Upper lobe of right lung (tissue), 1 donor: Measurements from ENCODE around the gene NME1. TPM values are rescaled to one million over a fixed set of nuclear protein-coding genes. Genes with fewer than 3 reads are reported as not detected.
"Not testable (repeated sequence)": the region's sequence is repeated elsewhere in the genome, so short reads cannot be mapped to it uniquely, and the experiment has no call there.

Experiments
- ATAC-seq: fragments of 200-7000 bp; cut with Tn5 transposase; one replicate; pipeline ENCODE4 v1.9.1; 2020; ENCODE audit warnings: mild to moderate bottlenecking, moderate library complexity
- DNase-seq: peaks from one replicate; pipeline ENCODE4 v3.0.0-alpha.2; 2020
- H3K27ac ChIP-seq: fragments of 200-600 bp; one replicate; pipeline ENCODE4 v1.8.0; 2022
- H3K27me3 ChIP-seq: fragments of 200-600 bp; one replicate; pipeline ENCODE4 v1.8.0; 2022; ENCODE audit warnings: mild to moderate bottlenecking
- H3K36me3 ChIP-seq: fragments of 200-600 bp; one replicate; pipeline ENCODE4 v1.8.0; 2022
- H3K4me1 ChIP-seq: fragments of 200-600 bp; one replicate; pipeline ENCODE4 v1.8.0; 2022
- H3K4me3 ChIP-seq: fragments of 200-600 bp; one replicate; pipeline ENCODE4 v1.8.0; 2022; ENCODE audit warnings: mild to moderate bottlenecking
- H3K9me3 ChIP-seq: fragments of 200-600 bp; one replicate; pipeline ENCODE4 v1.8.0; 2022
- intact Hi-C: fragments of 100-400 bp; cut with DNase I; formaldehyde crosslinking; loops from one replicate; pipeline ENCODE4 v1.11.0; 2022
- total RNA-seq: library from RNA; stranded (reverse); fragmentation: NEBNext Ultra II Directional; extraction: Animal tissue kit (Norgen Biotek cat#: 25700); gene quantifications from one replicate; pipeline ENCODE4 v1.2.1, GENCODE V29; 2021
- TF ChIP-seq, protein P1 (sequence below): fragments of 200-600 bp; IDR thresholded peaks from one replicate; pipeline ENCODE4 v1.8.0; 2022; ENCODE audit warnings: antibody characterized with exemption
- donor health status: DM: no; HTN: yes; CAD: no; lungs with severe emphysema.

NME1 gene
- total RNA-seq, 1 donor from 2014 or later, result 29.4 TPM

- H3K27ac ChIP-seq, result no peak overlapping the region
- TF ChIP-seq, protein P1, sequence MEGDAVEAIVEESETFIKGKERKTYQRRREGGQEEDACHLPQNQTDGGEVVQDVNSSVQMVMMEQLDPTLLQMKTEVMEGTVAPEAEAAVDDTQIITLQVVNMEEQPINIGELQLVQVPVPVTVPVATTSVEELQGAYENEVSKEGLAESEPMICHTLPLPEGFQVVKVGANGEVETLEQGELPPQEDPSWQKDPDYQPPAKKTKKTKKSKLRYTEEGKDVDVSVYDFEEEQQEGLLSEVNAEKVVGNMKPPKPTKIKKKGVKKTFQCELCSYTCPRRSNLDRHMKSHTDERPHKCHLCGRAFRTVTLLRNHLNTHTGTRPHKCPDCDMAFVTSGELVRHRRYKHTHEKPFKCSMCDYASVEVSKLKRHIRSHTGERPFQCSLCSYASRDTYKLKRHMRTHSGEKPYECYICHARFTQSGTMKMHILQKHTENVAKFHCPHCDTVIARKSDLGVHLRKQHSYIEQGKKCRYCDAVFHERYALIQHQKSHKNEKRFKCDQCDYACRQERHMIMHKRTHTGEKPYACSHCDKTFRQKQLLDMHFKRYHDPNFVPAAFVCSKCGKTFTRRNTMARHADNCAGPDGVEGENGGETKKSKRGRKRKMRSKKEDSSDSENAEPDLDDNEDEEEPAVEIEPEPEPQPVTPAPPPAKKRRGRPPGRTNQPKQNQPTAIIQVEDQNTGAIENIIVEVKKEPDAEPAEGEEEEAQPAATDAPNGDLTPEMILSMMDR, result no peak
- no peak overlapping the region for H3K4me3 ChIP-seq
- ATAC-seq (no peak), DNase-seq (no peak)
- peaks cover 7% of the 10 kb centered on the region for H3K4me1 ChIP-seq
- no peaks in the 10 kb centered on the region for H3K27me3 ChIP-seq
- no peaks in the 10 kb centered on the region for H3K9me3 ChIP-seq
- H3K36me3 ChIP-seq, result peaks cover 41% of the 10 kb centered on the region
- intact Hi-C loops, result no loop called here
These were observed 17.4 kb downstream of the NME1 start for GRCh38 chr17:51170736-51171135.

- peaks cover 41% of the 10 kb centered on the region for H3K36me3 ChIP-seq
- intact Hi-C loops, DNase-seq, H3K4me1 ChIP-seq, H3K4me3 ChIP-seq, ATAC-seq, H3K9me3 ChIP-seq, H3K27ac ChIP-seq, H3K27me3 ChIP-seq: not testable (repeated sequence)
These were observed 18.7 kb downstream of the NME1 start for GRCh38 chr17:51172030-51172429.

GRCh38 chr17:51180486-51180885 is 27.1 kb downstream of the NME1 start:
- H3K27ac ChIP-seq, result no peak overlapping the region
- intact Hi-C loops, result no loop called here
- no peak for ATAC-seq

DNA sequence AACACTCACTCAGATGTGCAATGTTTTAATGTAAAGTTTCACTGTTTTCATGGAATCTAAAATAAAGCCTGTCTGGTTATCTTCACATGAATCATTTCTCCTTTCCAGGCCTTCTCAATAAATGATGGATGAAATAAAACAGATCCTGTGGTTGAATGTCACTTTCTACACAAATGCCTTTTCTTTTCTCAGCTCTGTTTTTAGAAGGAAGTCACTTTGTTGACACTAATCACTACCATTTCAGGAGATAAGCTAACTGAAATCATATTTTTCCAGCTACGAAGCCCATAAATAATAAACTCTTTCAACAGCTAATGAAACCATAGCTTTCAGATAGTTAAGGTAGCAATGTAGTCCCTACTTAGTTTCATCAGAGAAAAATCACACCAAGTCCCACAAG is 30.8 kb downstream of the NME1 start:
- intact Hi-C loops, result no loop called here
- Histone ChIP-seq H3K4me1 (no peaks in the 10 kb centered on the region), H3K27me3 (no peaks in the 10 kb centered on the region), H3K4me3 (no peak overlapping the region), H3K36me3 (peaks cover 74% of the 10 kb centered on the region), H3K27ac (no peak overlapping the region), H3K9me3 (no peaks in the 10 kb centered on the region)
- DNase-seq, result no peak
- no peak for ATAC-seq
- TF ChIP-seq, protein P1, result no peak

More at GRCh38 chr17:51180486-51180885, 27.1 kb downstream of the NME1 start:
- Histone ChIP-seq H3K27me3 (no peaks in the 10 kb centered on the region), H3K36me3 (peaks cover 57% of the 10 kb centered on the region), H3K4me1 (no peaks in the 10 kb centered on the region), H3K9me3 (no peaks in the 10 kb centered on the region), H3K4me3 (no peak overlapping the region)
- DNase-seq, result no peak
- TF ChIP-seq, protein P1, result no peak

GRCh38 chr17:51185763-51186332 is 32.5 kb downstream of the NME1 start:
- Histone ChIP-seq H3K9me3 (no peaks in the 10 kb centered on the region), H3K4me1 (no peaks in the 10 kb centered on the region), H3K27me3 (no peaks in the 10 kb centered on the region), H3K36me3 (peaks cover 77% of the 10 kb centered on the region), H3K27ac (no peak overlapping the region), H3K4me3 (no peak overlapping the region)
- intact Hi-C loops, result no loop called here
- TF ChIP-seq, protein P1, result no peak
- DNase-seq, result peak; percentile 40
- ATAC-seq, result no peak

DNA sequence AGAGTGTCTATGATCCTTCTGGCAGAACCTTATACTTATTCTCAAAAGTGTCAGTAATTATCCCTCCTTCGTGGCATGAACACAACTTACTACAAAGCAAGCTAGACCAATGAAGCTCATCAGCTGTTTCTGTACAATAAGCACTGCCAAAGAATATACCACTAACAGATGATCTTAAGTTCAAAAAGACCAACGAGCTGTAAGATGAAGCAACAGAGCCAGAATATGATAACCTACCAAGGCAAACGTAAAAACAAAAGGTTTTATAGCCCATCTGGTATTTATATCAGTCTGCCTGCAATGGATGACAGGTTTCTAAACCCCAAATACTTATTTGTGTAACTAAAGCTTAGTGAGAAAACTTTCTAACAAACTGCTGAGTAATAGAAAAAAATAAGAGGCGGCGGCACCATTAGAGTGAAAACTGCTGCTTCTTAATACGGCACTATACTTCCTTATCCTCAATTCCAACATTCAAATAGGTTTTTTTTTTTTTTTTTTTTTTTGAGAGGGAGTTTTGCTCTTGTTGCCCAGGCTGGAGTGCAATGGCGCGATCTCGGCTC is 35.0 kb downstream of the NME1 start:
- Histone ChIP-seq H3K27ac (no peak overlapping the region), H3K4me1 (no peaks in the 10 kb centered on the region), H3K4me3 (no peak overlapping the region), H3K36me3 (peaks cover 81% of the 10 kb centered on the region), H3K9me3 (no peaks in the 10 kb centered on the region), H3K27me3 (no peaks in the 10 kb centered on the region)
- ATAC-seq (no peak), DNase-seq (no peak)
- TF ChIP-seq, protein P1, result no peak
- intact Hi-C loops, result no loop called here
